Neural crest cell (in vitro differentiated cells): ENCODE results near the gene NFIA. TPM values are rescaled to one million over a fixed set of nuclear protein-coding genes. Genes with fewer than 3 reads are reported as not detected.

Experiments used
- DNase-seq: peaks from one replicate; pipeline ENCODE4 v3.0.0; 2021; ENCODE audit warnings: low read depth, mixed read lengths, low spot score
- H3K27ac Mint-ChIP-seq: one replicate; pipeline ENCODE4 v1.8.0; 2021; ENCODE audit warnings: mild to moderate bottlenecking, mixed read lengths; ENCODE audit not compliant: unreplicated experiment
- H3K27me3 Mint-ChIP-seq: 2 replicates; pipeline ENCODE4 v1.8.0; 2021; ENCODE audit warnings: low read depth, mild to moderate bottlenecking, mixed read lengths
- H3K36me3 Mint-ChIP-seq: 2 replicates; pipeline ENCODE4 v1.8.0; 2021; ENCODE audit warnings: low read depth, mild to moderate bottlenecking, mixed read lengths
- H3K4me1 Mint-ChIP-seq: 2 replicates; pipeline ENCODE4 v1.8.0; 2021; ENCODE audit warnings: mixed read lengths
- H3K4me3 Mint-ChIP-seq: one replicate; pipeline ENCODE4 v1.8.0; 2021; ENCODE audit warnings: mild to moderate bottlenecking, mixed read lengths
- H3K9me3 Mint-ChIP-seq: 2 replicates; pipeline ENCODE4 v1.8.0; 2021; ENCODE audit warnings: mixed read lengths
- total RNA-seq: library from RNA; stranded (reverse); gene quantifications from 2 replicates; pipeline ENCODE4 v1.2.1, GENCODE V29; 2021
- TF ChIP-seq, protein P1 (sequence below): fragments of 200-600 bp; sonication (generic); conservative IDR thresholded peaks from 2 replicates; pipeline ENCODE4 v1.5.0; 2021; ENCODE audit warnings: antibody characterized with exemption, mild to moderate bottlenecking

NFIA gene
- total RNA-seq, 1 donor from 2014 or later: 3.4 TPM

DNA sequence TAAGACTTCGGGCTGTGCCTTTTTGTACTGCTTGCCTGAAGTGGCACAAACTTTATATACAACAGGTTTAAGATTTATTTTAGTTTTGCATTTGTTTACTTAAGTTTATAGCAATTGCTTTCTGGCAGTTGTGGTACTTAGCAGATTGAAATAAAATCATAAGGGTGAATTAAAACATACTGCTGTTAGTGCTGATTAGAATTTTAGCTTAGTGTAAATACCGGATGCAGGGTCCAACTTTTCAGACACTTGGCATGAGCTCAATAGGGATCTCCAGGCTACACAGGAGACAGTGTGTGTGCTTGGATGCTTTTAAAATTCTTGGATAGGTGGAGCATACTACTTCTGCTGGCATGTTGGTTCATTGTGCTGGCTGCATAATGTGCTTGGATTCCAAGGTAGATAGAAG, 159.6 kb downstream of the NFIA start:
- Mint-ChIP-seq H3K27ac (no peak overlapping the region), H3K36me3 (no peaks in the 10 kb centered on the region), H3K9me3 (peaks cover 3% of the 10 kb centered on the region), H3K27me3 (no peaks in the 10 kb centered on the region), H3K4me3 (no peak overlapping the region), H3K4me1 (no peaks in the 10 kb centered on the region)
- DNase-seq: no peak
- TF ChIP-seq, protein P1, sequence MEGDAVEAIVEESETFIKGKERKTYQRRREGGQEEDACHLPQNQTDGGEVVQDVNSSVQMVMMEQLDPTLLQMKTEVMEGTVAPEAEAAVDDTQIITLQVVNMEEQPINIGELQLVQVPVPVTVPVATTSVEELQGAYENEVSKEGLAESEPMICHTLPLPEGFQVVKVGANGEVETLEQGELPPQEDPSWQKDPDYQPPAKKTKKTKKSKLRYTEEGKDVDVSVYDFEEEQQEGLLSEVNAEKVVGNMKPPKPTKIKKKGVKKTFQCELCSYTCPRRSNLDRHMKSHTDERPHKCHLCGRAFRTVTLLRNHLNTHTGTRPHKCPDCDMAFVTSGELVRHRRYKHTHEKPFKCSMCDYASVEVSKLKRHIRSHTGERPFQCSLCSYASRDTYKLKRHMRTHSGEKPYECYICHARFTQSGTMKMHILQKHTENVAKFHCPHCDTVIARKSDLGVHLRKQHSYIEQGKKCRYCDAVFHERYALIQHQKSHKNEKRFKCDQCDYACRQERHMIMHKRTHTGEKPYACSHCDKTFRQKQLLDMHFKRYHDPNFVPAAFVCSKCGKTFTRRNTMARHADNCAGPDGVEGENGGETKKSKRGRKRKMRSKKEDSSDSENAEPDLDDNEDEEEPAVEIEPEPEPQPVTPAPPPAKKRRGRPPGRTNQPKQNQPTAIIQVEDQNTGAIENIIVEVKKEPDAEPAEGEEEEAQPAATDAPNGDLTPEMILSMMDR: no peak

DNA sequence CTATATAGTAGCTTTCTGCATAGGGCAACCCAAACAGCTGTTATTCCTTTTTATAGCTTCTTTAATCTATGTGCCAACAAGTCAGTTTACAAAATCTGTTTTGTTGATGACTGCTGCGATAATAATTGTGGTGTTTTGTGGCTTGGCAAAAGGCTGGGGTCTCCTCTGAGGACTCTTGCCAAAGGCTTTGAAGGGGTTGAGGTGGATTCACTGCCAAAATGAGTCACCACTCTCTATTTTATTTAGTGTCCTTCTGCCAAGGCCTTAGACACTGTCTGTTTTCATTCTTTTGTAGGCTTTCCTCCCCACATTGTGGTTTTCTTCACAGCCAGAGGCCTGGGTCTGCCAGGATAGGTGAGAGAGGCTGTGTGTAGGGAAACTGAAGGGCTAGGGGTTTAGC, 161.8 kb downstream of the NFIA start:
- no peaks in the 10 kb centered on the region for H3K27me3 Mint-ChIP-seq
- peaks cover 3% of the 10 kb centered on the region for H3K9me3 Mint-ChIP-seq
- H3K4me3 Mint-ChIP-seq: no peak overlapping the region
- H3K36me3 Mint-ChIP-seq: no peaks in the 10 kb centered on the region
- no peak for DNase-seq
- TF ChIP-seq, protein P1: no peak
- no peaks in the 10 kb centered on the region for H3K4me1 Mint-ChIP-seq
- no peak overlapping the region for H3K27ac Mint-ChIP-seq

GRCh38 chr1:61245696-61246400, 163.5 kb downstream of the NFIA start:
- Mint-ChIP-seq H3K27ac (no peak overlapping the region), H3K9me3 (peaks cover 3% of the 10 kb centered on the region), H3K27me3 (no peaks in the 10 kb centered on the region), H3K4me1 (peaks cover 2% of the 10 kb centered on the region), H3K36me3 (no peaks in the 10 kb centered on the region), H3K4me3 (no peak overlapping the region)
- no peak for DNase-seq
- TF ChIP-seq, protein P1: no peak

- TF ChIP-seq, protein P1: no peak
- no peak for DNase-seq
- H3K27me3 Mint-ChIP-seq: no peaks in the 10 kb centered on the region
- H3K9me3 Mint-ChIP-seq: peaks cover 3% of the 10 kb centered on the region
- no peak overlapping the region for H3K4me3 Mint-ChIP-seq
- H3K27ac Mint-ChIP-seq: no peak overlapping the region
- H3K4me1 Mint-ChIP-seq: peaks cover 5% of the 10 kb centered on the region
- no peaks in the 10 kb centered on the region for H3K36me3 Mint-ChIP-seq
Measured at GRCh38 chr1:61247051-61247825, 164.9 kb downstream of the NFIA start.

- Mint-ChIP-seq H3K9me3 (peaks cover 3% of the 10 kb centered on the region), H3K36me3 (no peaks in the 10 kb centered on the region), H3K4me1 (peaks cover 5% of the 10 kb centered on the region), H3K27me3 (no peaks in the 10 kb centered on the region), H3K4me3 (no peak overlapping the region), H3K27ac (no peak overlapping the region)
- DNase-seq: no peak
- TF ChIP-seq, protein P1: no peak
Measured at GRCh38 chr1:61247881-61248752, 165.8 kb downstream of the NFIA start.
